Measurements from ENCODE around the gene SPATA9.

The SPATA9 gene

DNA sequence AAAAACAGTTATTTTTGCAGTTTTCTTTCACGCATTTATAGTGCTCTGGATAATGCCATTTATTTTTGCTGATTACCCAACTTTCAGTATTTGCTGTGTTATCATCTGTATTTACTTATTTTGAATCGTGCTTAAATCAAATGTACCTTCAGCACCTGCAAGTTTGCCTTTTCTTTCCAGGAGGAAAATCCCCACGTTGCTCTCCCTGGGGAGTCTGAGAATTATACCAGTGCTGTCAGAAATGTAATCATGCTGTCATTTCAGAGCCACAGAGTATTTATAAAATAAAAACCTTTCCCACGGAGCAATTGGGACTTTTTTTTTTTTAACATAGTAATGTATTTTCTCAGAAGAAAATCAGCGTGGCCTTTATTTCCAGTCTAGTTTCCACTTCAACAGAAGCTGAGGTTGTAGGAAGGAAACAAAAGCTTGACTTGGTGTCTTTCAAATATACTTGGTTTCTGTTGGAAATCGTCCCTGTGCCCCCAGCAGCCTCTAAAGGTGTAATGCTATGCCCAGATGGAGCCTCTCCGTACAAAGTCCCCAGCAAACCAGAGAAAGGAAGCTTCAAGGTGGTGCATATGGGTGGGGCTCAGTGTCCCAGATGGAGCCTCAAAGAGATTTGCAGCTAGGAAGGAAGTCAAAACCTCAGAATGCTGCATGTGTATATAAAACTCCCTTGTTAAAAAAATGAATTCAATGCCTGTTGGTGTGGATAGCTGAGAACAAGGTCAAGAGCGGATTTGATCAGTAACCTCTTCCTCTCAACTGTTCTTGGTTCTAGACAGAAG is 60.8 kb downstream of the SPATA9 start:
- DNase-seq (ENCODE audit: extremely low spot score, insufficient read length, low read depth), result no peak
- no peak for FAIRE-seq

DNA sequence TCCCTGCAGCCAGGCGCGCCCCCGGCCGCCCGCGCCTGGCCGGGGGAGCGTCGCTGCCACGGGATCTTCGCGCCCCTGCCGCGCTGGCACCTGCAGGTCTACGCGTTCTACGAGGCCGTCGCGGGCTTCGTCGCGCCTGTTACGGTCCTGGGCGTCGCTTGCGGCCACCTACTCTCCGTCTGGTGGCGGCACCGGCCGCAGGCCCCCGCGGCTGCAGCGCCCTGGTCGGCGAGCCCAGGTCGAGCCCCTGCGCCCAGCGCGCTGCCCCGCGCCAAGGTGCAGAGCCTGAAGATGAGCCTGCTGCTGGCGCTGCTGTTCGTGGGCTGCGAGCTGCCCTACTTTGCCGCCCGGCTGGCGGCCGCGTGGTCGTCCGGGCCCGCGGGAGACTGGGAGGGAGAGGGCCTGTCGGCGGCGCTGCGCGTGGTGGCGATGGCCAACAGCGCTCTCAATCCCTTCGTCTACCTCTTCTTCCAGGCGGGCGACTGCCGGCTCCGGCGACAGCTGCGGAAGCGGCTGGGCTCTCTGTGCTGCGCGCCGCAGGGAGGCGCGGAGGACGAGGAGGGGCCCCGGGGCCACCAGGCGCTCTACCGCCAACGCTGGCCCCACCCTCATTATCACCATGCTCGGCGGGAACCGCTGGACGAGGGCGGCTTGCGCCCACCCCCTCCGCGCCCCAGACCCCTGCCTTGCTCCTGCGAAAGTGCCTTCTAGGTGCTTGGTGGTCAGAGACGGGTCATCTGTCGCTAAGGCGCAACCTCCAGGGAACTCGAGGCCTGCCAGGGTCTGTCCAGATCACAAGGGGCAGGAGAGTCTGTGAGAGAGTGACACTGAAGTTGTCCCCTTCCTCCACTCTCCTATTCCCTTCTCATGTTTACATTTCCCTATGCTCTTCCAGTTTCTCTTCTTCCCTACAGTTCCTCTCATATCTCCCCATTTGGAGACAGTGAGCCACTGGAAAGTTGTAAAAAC is 61.6 kb downstream of the SPATA9 start:
- DNase-seq (ENCODE audit: extremely low spot score, insufficient read length, low read depth) (no peak), FAIRE-seq (no peak)

DNA sequence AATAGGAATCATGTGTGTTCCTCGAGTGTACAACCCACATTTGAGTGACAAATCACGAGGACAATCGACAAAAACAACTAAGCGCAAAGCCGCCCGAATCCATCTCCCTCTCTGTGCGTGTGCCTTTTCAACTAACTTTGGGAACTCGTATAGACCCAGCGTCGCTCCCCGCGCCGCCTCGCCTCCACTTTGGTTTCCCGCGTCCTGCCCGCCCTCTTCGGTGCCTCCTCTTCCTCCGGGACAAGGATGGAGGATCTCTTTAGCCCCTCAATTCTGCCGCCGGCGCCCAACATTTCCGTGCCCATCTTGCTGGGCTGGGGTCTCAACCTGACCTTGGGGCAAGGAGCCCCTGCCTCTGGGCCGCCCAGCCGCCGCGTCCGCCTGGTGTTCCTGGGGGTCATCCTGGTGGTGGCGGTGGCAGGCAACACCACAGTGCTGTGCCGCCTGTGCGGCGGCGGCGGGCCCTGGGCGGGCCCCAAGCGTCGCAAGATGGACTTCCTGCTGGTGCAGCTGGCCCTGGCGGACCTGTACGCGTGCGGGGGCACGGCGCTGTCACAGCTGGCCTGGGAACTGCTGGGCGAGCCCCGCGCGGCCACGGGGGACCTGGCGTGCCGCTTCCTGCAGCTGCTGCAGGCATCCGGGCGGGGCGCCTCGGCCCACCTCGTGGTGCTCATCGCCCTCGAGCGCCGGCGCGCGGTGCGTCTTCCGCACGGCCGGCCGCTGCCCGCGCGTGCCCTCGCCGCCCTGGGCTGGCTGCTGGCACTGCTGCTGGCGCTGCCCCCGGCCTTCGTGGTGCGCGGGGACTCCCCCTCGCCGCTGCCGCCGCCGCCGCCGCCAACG is 62.5 kb downstream of the SPATA9 start, which contains the start of gene GPR150:
Gene GPR150, plus strand, starts transcription at position 58 of the 840 bp plus-strand sequence. Its CDS starts 189 bp downstream, at position 247.
- DNase-seq (ENCODE audit: extremely low spot score, insufficient read length, low read depth), result no peak
- FAIRE-seq, result peak; percentile 54

DNA sequence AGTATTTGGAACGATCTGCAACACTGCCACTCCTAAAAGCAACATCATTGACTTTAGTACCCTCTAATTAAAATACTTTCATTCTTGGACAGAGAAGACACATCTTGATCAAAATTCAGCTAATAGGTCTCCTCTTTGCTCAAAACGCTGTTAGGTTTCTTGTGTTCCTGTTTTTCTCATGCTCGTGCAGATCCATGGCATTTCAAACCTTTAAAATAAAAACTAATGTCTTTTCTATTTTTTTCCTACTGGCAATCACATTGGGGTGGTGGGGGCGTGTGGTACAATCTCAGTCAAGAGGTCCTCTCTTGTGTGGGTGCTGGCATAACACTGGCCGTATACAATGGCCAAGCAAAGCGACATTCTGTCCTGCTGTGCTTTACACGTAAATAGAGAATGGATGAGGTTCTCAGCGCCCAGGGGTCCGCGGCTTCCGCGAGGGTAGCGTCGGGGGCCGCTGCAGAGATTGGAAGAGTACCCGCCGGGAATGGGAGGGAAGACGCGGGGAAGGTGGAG is 63.2 kb downstream of the SPATA9 start:
- DNase-seq (ENCODE audit: extremely low spot score, insufficient read length, low read depth) (no peak), FAIRE-seq (no peak)

DNA sequence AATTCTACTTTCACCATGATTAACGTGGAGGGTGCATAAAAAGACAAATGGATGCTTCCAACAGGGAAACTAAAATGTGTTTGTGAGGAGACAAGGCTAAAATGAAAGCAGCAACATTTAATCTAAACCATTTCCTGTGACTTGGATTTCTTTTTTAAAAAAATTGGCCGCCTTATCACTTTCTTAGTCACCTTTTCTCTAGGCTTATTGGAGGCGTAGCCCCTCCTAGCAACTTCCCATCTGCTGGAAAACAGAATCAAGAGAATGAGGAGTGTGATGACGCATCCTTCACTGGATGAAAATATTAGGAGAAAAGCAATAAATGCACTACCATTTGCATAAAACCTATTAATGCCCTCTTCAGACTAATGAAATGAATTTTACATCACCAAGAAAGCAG is 63.7 kb downstream of the SPATA9 start:
- FAIRE-seq, result no peak
- DNase-seq (ENCODE audit: extremely low spot score, insufficient read length, low read depth), result no peak

DNA sequence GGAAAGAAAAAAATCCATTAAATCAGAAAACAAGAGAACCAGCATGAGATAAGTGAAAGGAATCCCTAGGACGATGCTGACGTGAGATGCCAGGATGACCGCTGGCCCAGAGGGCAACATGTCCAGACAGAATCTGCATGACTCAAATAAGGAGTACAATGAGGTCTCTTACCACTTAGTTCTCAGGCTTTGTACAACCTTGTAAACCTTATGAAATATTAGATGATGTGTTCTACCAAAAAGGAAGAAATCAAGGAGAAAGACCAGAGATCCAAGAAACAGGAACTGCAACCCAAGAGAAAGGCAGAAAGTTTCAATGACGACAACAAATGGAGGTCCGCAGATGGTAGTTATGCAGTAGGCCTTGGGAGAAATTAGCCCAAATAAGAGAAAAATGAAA is 65.7 kb downstream of the SPATA9 start:
- FAIRE-seq (peak; percentile 53), DNase-seq (ENCODE audit: extremely low spot score, insufficient read length, low read depth) (no peak)

DNA sequence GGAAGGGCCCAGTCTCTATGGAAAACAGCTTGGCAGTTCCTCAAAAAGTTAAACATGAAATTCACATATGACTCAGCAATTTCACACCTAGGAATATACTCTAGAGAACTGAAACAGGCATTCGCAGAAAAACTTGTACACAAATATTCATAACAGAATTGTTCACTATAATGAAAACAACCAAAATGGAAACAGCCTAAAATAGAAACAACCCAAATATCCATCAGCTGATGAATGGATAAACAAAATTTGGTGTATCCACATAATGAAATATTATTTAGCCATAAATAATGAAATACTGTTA is 67.7 kb downstream of the SPATA9 start:
- DNase-seq (ENCODE audit: extremely low spot score, insufficient read length, low read depth), result no peak
- FAIRE-seq, result peak; percentile 80

DNA sequence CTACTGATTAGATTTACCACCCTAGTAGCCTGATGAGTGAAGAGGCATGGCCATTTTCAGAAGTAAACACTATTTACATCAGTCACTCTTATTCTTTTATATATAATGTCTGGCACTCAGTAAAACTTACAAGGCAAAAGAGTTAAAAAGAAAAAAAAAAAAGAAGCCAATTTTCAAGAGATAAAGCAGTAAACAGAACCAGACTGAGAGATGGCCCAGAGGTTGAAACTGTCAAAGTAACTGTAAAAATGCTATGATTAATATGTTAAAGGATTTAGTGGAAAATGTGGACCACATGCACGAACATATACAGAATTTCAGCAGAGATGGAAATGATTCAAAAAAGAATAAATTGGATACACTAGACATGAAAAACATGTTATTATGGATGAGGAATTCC is 69.3 kb downstream of the SPATA9 start:
- FAIRE-seq, result no peak

DNA sequence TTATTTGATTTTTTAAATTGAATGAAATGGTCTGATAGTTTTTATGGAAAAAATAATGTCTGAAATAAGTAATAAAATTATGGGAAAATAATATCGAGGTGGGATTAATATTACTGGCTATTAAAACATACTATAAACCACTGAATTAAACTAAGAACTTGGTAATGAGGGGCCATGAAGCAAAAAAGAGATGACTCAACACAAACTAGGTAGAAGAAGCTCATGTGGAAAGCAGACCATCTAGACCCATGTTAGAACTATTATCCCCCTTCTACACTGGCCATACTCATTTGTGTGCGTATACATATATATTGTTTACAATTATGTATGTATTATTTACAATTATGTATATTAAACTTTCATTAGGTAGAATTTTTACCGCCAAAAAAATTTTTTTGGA is 71.4 kb downstream of the SPATA9 start:
- DNase-seq (ENCODE audit: extremely low spot score, insufficient read length, low read depth), result no peak
- FAIRE-seq, result no peak

More for the DNA sequence above, 69.3 kb downstream of the SPATA9 start:
- no peak for DNase-seq (ENCODE audit: extremely low spot score, insufficient read length, low read depth)

DNA sequence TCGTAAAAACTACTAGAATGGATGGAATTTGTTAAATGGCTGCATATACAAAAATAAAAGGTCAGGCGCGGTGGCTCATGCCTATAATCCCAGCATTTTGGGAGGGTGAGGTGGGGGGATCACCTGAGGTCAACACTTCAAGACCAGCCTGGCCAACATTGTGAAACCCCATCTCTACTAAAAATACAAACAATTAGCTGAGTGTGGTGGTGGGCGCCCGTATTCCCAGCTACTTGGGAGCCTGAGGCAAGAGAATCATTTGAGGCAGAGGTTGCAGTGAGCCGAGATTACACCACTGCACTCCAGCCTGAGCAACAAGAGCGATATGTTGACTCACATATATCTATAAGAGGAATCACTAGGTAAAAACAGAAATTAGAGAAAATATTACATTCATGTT is 72.2 kb downstream of the SPATA9 start:
- no peak for FAIRE-seq
- DNase-seq (ENCODE audit: extremely low spot score, insufficient read length, low read depth), result no peak

DNA sequence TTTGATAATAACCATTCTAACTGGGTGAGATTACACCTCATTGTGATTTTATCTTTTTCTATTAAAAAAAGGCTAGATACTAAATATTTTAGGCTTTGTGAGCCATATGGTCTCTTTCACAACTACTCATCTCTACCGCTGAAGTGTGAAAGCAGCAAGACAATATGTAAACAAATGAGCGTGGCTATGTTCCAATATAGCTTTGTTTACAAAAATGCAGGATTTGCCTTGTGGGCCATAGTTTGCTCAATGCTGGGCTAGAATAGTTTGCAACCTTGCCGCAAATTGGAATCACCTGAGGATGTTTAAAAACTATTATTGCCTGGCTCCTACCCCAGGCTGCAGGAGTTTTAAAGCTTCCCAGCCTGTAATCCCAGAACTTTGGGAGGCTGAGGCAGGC is 73.1 kb downstream of the SPATA9 start:
- FAIRE-seq (no peak), DNase-seq (ENCODE audit: extremely low spot score, insufficient read length, low read depth) (no peak)
